ENCODE data around the gene TSSK6.
A peak's percentile ranks its signal among the peaks of the same experiment; 100 is the strongest.

The TSSK6 gene

DNA sequence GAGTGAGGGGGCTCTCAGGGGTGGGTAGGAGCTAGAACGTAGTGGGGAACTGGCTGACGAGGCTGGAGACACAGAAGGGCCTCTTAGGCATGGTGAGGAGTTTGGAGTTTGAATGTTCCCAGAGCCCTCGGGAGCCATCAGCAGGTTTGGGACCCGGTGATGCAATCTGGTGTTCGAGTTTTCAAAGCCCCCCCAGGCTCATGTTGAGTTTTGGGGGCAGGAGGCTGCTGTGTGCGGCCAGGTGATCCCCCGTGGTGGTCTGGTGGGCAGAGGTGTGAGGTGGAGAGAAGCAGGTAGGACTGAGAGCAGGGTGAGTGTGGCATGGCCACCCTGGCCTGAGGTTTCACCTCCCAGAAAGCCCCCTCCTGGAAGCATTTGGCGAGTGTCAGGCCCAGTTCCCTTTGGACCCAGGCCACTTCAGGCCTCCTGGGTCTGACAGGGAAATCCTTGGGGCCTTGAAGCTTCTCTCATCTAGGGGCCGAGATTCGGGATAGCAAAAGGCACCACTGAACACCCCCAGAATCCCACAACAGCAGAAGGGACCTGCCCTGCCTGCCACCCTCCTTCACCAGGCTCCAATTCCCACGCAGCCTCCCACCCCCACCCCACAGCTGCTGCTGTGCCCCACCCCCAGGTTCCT lies 14.6 kb upstream of the TSSK6 start:
- DNase-seq, result no peak

DNA sequence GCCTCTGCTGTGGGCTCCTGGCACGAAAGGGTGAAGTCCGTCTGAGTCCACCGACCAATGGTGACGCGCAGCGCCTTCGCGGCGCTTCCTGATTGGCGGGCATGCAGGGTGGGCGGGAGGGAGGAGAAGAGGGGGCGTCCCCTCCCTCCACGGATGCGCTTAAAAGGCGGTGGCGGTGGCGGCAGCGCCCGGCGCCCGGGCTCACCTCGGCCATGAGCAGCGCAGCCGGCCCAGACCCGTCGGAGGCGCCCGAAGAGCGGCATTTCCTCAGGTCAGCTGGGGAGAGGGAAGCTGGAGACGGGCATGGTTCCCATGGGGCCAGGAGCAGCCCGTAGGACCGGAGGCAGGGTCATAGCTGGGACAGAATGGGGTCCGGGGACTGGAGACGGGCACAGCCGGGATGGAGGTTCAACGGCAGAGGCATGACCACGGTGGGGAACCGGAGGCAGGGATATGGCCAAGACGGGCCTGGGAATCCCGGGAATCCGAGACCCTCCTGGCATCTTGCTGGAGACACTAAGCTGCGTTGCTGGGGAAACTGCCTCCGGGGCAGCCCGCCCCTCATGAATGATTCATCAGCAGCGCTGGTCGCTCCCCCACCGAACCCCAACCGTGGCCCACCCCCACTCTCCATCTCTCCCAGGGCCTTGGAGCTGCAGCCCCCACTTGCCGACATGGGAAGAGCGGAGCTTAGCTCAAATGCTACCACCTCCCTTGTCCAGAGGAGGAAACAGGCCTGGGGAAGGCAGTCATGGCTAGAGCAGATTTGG lies 13.6 kb upstream of the TSSK6 start, which contains the start of gene YJEFN3:
YJEFN3 (plus strand) TSS at position 191 of the 770 bp plus-strand sequence; CDS start at position 213, 22 bp downstream.
- DNase-seq, result no peak

DNA sequence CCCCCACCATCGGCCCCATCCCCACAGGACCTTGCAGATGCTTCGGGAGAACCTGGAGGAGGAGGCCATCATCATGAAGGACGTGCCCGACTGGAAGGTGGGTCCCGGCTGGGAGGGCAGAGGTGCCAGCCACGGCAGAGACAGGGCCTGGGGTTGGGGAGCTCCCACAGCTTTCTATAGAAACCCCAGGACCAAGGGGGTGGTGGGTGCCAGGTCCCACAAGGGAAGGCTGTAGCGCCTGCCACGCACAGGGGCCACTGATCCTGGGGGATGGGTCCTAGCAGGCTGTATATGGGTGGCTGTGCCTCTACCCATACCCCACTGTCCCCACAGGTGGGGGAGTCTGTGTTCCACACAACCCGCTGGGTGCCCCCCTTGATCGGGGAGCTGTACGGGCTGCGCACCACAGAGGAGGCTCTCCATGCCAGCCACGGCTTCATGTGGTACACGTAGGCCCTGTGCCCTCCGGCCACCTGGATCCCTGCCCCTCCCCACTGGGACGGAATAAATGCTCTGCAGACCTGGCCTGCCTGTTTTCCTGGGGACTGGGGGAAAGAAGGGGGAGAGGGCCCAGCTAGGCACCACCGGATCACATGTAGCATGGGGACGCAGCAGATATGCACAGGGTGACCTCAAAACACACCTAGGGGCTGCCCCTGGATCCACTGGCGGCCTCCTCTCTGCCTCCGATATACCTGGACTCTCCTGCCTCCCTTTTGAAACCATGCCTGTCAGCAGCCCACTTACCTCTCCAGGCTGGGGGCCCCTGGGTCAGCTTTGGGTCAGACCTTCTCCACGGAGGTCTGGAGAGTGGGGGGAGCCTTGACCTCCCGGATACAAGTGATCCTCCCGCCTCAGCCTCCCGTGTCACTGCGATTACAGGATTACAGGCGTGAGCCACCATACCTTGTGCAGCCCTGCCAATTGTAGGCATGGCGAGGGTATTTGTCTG lies 12.6 kb upstream of the TSSK6 start:
- DNase-seq, result no peak

DNA sequence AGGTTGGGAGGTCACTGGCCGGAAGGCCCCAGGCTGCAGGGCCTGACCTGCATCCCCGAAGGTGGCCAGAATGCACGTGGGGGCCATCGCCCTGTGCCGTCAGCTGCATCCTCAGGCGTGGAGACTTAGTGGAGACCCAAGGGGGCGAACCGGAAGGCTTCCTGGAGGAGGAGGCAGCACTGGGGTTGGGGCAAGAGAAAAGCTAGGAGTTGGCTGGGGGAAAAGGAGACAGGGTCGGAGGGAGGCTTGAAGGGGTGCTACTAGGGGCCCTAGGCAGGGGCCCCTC lies 12.0 kb upstream of the TSSK6 start:
- DNase-seq, result no peak

DNA sequence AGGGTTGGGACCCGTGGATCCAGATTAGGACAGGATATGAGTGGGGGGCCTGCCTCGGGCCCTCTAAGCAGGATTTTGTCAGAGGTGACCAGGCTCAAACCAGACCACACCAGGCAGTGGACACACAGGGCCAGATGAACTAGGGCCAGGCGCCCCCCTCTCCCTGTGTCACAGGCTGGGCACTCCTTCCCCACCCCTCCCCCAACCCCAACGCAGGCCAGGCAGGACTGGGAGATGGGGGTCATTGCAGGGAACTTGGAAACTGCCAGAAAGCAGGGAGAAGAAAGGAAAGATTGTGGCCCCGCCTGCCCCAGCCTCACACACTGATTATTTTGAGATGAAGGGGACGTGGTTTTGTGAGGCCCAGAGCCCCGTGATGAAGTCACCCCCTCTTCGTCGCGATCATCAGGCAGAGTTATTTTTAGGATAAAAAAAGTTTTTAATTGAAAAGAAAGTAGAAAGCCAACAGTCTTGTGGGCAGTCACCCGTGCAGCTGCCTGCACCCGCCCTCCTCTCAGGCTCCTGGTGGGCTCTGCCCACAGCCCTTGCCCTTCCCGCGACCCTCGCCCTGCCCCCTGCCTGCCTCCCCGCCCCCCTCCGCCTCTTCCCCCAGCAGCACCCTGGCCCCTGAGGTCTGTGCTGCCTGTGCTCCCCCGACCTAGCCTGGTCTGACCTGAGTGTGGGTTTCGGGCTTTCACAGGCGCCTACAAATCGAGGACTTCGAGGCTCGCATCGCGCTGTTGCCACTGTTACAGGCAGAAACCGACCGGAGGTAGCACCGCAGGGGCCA lies 11.4 kb upstream of the TSSK6 start:
- DNase-seq, result no peak

DNA sequence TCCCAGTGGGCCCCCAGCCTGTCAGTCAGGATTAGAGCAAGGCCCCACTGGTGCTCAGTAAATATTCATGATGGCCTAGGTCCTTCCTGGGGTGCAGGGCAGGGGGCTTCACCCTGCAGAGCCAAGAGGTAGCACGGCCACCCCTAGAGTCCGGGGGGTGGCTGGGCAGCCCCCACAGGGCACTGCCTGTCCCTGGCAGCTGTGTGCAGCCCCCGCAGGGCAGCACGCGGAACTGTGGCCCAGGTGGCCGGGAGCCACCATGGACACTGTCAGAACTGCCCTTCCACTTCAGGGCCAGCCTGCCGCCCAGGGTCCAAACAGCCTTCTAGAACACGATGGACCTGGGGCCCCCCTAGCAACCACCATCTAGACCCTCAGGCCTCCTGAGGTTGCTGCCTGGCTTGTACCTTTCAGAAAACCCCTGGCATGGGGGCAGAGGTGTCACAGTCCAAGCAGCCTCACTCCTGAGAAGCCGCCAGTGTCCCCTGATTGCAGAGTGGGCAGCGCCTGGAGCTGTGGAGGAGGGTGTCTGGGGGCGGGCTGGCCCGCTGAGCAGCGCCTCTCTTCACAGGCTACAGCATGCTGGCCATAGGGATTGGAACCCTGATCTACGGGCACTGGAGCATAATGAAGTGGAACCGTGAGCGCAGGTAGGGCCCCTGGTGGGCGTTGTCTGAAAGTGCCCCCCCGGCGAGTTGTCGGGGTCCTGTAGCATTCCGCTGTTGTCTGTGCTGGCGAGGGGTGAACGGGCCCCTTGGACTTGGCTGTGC lies 10.4 kb upstream of the TSSK6 start:
- DNase-seq, result no peak

DNA sequence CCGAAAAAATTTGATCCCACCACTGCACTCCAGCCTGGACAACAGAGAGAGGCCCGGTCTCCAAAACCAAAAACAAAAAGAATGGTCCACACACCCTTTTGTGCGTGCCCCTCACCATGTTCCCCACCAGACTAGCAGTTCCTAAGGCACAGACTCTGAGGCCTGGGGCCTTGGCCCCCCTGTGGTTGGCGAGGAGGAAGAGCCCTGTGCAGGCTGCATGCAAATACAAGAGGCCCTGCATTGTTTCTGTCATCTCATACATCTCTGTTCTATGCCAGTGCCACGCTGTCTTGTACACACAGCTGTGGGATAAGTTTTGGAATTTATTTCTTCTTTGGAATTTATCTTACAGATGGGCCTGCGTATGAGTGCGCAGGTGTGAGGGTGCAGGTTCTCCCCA lies 8.7 kb upstream of the TSSK6 start:
- DNase-seq, result no peak

DNA sequence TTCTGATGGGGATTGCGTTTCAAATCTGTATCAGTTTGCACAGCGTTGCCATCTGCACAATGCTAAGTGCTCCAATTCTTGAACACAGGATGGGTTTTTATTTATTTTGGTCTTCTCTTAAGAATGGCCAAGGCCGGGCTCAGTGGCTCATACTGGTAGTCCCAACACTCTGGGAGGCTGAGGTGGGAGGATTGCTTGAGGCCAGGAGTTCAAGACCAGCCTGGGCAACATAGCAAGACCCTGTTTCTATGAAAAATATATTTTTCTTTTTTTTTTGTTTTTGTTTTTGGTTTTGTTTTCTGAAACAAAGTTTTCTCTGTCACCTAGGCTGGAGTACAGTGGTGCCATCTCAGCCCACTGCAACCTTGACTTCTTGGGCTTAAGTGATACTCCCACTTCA lies 7.8 kb upstream of the TSSK6 start:
- DNase-seq, result no peak

DNA sequence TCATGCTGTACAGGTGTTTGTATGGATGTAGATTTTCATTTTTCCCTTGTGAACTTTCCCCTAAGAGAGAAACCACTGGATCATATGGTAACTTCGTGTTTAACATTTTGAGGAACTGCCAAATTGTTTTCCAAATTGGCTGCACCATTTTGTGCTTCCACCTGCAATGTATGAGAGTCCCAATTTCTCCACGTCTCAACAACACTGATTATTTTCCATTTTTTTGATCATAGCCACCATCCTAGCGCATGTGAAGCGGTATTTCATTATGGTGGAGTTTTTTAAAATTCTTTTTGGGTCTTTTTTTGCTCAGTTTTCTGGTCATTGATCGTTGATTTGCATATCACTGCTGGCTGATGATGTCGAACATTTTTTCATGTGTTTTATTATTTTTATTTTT lies 5.6 kb upstream of the TSSK6 start:
- no peak for DNase-seq

DNA sequence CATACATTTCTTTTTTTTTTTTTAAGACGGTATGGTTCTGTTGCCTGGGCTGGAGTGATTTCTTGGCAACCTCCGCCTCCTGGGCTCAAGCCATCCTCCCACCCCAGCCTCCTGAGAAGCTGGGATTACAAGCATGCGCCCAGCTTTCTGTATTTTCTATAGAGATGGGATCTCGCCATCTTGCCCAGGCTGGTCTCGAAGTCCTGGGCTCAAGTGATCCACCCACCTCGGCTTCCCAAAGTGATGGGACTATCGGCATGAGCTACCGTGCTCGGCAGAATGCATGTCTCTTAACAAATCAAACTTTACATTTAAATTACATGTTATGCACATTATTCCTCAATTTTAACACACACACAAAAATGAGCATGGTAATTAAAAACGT lies 1.9 kb upstream of the TSSK6 start:
- DNase-seq, result no peak

DNA sequence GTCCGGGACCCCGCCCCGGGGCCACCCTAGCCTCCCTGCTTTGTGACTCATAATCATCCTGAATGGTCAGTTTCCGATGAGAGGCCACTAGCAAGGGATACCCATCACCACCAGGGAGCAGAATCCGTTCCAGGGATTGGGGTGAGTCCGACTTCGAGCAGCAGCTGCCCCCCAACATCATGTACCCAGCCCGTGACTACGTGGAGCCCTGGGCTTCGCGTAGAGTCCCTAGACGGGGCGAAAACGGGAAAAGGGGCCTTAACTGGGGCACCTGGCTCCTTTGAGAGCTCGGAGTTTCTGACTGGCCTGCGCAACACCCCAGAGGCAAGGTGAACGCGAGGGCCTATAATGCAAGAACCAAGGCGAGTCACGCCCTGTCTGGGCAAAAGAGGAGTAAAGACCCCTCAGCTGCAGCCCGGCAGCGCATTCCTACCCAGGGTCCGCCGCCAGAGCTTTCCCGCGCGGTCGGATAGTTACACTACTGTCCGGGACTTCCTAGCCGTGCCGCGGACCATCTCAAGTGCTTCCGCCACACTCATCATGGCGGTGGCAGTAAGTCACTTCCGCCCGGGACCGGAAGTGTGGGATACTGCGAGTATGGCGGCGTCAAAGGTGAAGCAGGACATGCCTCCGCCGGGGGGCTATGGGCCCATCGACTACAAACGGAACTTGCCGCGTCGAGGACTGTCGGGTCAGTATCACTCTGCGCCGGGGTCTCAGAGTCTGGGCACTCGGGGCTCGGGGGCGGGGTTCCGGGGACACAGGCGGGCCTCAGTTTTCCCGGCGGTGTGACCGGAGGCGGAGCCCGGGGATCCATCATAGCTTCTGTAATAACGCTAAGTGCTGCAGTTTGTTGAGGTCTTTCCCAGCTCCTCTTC lies 533 bp upstream of the TSSK6 start, which contains the start of gene NDUFA13:
NDUFA13 (plus strand) TSS at position 584 of the 878 bp plus-strand sequence; CDS start at position 598, 14 bp downstream.
- peak; percentile 87 to 94 for DNase-seq

DNA sequence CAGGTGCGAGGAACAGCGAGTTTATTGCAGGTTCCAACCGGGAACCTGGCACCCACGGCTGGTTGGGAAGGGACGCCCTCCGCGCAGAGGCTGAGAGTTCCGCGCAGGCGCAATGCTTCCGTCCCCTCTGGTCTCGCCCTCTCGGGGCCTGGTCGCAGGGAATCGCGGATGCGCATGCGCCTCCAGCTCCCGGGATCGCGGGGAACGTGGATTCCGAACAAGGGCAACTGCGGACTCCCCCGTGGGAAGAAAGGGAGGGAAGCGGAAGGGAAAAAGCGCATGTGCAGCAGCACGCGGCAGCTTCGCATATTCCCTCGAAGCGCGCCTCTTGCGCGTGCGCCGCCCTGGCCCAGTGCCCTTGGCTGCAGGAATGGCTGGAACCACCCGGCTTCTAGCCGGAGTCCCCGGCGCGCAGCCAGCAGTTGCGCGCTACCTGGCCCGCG lies 1.1 kb downstream of the TSSK6 start:
- no peak for DNase-seq

DNA sequence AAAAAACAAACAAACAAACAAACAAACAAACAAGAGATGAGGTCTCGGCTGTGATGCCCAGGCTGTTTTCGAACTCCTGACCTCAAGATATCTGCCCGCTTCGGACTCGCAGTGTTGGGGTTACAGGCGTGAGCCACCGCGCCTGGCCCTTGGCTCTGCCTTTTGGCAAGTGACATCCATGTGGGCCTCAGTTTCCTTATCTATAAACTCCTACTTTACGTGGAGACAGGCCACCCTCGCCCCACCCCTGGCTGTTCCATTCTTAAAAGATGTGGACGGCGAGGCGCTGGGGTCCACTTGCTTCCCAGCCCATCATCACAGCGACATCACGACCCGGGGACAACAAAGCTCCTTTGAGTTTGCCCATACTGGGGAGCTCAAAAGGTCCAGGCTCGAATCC lies 1.7 kb downstream of the TSSK6 start:
- no peak for DNase-seq

DNA sequence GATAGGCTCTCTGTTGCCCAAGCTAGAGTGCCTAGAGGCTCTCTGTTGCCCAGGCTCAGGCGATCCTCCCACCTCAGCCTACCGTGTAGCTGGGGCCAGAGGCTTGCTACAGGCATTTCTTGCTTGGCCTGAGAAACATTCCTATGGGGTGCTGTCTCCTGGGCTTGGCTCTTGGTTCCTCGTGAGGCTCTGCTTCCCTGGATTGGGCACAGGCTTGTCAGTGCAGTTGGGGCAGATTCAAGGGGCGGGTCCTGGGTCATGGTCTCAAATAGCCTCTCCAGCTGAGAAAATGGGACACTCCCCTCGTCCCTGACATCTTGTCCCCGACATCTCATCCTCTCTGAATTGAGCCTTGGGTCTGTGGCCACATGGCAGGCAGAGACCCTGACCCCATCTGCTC lies 4.9 kb downstream of the TSSK6 start:
- DNase-seq, result no peak

DNA sequence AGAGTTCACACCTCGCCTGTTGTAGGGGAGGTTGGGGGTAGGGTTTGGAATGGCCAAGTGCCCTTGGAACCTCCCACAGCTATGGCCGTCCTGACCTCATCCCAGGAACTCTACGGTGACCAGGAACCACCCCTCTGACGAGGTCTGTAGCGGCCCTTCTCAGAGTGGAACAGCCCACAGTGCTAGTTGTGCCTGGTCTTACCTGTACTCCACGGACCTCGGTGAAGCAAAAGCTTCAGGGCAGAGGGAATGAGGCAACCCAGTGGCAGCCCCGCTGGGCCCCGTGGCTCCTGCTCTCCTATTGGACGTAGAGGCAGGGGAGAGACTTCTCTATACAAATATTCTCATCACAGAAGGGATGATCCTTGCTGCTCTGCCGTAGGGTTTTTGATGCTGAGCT lies 7.1 kb downstream of the TSSK6 start:
- DNase-seq, result no peak

DNA sequence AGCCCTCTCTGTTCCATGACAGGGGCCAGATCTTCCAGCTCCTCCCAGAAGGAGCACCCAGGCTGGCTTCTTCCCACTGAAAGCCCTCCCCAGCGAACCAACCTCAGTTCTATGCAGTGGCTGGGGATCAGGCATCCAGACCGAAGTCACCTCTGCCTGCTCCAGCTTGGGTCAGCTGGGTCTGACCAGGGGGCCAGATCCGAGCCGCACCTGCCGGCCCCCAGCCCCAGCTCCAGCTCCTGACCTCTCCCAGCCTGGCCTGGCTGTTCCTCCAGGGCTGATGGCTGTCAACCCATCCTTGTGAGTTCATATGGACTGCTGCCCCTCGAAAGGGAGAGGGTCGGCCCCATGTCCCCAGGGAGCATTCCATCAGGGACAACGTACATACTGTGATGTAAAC lies 8.0 kb downstream of the TSSK6 start:
- DNase-seq, result no peak

DNA sequence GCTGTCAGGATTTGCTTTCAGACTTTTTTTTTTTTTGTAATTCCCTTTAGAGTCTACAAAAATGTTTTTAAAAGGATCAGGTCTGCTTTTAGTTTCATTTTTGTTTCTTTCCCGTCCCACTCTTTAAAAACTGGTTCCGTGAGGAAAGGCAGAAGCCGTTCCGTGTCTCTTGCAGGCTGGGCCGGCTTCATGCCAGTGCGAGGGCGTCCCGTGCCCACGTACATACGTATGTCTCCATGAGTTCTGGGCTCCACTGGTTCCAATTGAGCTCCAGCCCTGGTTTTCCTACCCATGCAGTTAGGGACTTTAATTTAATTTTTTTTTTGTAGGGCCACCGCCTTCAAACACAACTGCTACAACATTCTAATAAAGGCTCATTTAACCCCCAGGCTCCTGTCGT lies 8.8 kb downstream of the TSSK6 start:
- no peak for DNase-seq

DNA sequence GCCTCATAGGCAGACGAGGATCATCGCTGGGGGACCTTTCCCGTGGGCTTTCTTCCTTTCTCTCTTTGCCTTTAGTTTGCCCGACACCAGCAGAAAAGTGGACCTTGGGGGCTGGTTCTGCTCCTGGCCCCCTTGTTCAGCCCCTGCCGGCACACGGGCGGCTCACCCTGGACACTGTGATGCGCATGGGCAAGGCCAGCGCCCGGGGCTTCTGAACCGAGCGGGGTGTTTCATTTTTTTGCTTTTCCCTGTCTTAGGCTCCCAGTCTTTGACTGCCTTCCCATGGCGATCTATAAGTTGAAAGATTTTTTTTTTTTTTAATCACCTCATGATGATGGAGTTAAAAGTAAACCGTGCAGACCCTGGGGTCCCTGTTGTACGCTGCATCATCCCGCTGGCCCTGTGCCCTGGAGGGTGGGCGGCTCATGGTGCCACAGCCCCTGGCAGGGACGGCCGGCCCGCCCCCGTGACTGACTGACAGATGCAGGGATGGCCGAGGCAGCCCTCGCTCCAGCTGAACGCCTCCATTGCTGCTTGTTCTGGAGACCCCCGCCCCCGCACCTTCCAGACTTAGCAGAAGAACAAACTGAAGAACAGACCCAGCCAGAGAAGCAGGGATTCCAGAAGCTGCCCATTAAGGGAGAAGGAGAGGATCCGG lies 9.6 kb downstream of the TSSK6 start:
- DNase-seq, result no peak

DNA sequence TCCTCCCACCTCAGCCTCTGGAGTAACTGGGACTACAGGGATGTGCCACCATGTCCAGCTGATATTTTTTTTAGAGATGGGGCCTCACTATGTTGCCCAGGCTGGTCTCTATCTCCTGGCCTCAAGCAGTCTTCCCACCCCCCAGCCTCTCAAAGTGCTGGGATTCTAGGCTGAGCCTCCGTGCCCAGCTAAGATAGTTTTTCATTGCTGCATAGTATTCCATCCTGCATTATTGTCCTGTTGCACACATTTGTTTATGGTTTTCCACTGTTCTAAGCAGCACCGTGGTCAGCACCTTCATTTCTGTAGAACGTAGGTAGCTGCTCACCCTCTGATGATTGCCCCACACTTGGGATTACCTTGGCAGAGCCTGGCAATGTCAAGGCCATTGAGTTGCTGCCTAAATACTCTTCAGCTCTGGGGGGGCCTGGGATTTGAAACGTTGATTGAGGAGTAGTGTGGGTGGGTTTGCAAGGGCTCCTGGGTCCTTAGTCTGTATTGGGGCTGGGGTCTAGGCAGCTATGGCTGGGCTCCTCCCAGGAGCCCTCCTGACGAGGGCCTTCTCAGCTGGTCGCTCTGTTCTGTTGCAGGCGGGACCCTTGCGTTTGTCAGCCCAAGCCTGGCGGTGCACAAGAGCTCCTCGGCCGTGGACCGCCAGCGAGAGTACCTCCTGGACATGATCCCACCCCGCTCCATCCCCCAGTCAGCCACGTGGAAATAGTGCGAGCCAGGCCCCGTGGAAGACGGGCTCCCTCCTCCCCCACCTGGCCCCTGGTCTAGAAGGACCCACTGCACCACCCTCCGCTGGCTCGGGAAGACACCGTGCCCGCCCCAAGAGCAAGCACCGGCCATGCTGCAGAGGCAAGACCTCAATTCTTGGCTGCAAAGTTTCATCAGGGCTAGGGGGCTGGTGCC lies 10.3 kb downstream of the TSSK6 start:
- no peak for DNase-seq

Measured in activated CD4-positive, alpha-beta T cell treated with anti-CD3 and anti-CD28 coated beads for 4 hours (primary cell).